ENCODE measurements around the gene HEG1. TPM values are rescaled to one million over a fixed set of nuclear protein-coding genes. Genes with fewer than 3 reads are reported as not detected.

Gene HEG1
- total RNA-seq, 4 donors from 2014 or later: 13.6 to 22.7 (median 16.8) TPM

- intact Hi-C loops (cut with DNase I; ENCODE audit: low total_unique reads): no loop called here
- peak in 1 of 2 donors; percentile 80 for DNase-seq (ENCODE audit: low spot score in 2 of 2)
- TF ChIP-seq POLR2A (IDR thresholded peaks at IDR 0.05): no peak
- TF ChIP-seq, protein P1, sequence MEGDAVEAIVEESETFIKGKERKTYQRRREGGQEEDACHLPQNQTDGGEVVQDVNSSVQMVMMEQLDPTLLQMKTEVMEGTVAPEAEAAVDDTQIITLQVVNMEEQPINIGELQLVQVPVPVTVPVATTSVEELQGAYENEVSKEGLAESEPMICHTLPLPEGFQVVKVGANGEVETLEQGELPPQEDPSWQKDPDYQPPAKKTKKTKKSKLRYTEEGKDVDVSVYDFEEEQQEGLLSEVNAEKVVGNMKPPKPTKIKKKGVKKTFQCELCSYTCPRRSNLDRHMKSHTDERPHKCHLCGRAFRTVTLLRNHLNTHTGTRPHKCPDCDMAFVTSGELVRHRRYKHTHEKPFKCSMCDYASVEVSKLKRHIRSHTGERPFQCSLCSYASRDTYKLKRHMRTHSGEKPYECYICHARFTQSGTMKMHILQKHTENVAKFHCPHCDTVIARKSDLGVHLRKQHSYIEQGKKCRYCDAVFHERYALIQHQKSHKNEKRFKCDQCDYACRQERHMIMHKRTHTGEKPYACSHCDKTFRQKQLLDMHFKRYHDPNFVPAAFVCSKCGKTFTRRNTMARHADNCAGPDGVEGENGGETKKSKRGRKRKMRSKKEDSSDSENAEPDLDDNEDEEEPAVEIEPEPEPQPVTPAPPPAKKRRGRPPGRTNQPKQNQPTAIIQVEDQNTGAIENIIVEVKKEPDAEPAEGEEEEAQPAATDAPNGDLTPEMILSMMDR (IDR thresholded peaks at IDR 0.05): no peak
- no peak overlapping the region for H3K4me3 ChIP-seq (ENCODE audit: low read depth, poor library complexity, severe bottlenecking)
- 96 to 97% methylated on average over 14 of the region's 14 CpGs for WGBS, 2 donors
Observed at GRCh38 chr3:125033616-125034015, 22.2 kb downstream of the HEG1 start.

DNA sequence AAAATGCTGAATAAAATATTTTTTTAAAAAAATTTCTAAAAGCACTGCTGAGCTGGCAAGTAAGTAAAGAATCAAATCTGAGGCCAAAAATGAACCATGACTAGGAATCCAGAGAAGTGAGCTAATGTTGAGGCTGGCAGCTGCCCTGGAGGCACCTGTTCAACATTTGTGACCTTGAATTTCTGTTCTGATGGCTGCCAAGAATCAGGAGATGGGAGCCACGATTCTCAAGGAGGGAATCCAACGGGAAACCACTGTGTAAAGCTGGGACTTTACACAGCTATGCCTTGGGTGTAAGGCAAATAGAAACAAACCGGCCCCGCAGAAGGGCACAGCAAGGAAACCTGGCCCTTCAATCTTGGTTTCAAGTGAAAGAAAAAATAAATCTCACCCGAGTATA is 22.7 kb downstream of the HEG1 start:
- H3K4me3 ChIP-seq (ENCODE audit: low read depth, poor library complexity, severe bottlenecking): no peak overlapping the region
- peak in 1 of 2 donors; percentile 52 for DNase-seq (ENCODE audit: low spot score in 2 of 2)
- WGBS, 2 donors: 71 to 72% methylated on average over 5 of the region's 5 CpGs
- TF ChIP-seq, protein P1 (IDR thresholded peaks at IDR 0.05): no peak
- intact Hi-C loops (cut with DNase I; ENCODE audit: low total_unique reads): no loop called here

- intact Hi-C loops (cut with DNase I; ENCODE audit: low total_unique reads): no loop called here
- no peak for DNase-seq (ENCODE audit: low spot score in 2 of 2)
- H3K4me3 ChIP-seq (ENCODE audit: low read depth, poor library complexity, severe bottlenecking): no peak overlapping the region
- no peak for TF ChIP-seq POLR2A (IDR thresholded peaks at IDR 0.05)
- TF ChIP-seq, protein P1 (IDR thresholded peaks at IDR 0.05): no peak
- WGBS, 2 donors: 83 to 95% methylated on average over 3 of the region's 3 CpGs
Observed at GRCh38 chr3:125032683-125033082, 23.1 kb downstream of the HEG1 start.

GRCh38 chr3:125032100-125032643 is 23.6 kb downstream of the HEG1 start:
- no peak overlapping the region for H3K4me3 ChIP-seq (ENCODE audit: low read depth, poor library complexity, severe bottlenecking)
- intact Hi-C loops (cut with DNase I; ENCODE audit: low total_unique reads): no loop called here
- TF ChIP-seq POLR2A (IDR thresholded peaks at IDR 0.05): no peak
- TF ChIP-seq, protein P1 (IDR thresholded peaks at IDR 0.05): no peak
- 64 to 72% methylated on average over 5 of the region's 5 CpGs for WGBS, 2 donors
- DNase-seq (ENCODE audit: low spot score in 2 of 2): peak in 1 of 2 donors; percentile 13

DNA sequence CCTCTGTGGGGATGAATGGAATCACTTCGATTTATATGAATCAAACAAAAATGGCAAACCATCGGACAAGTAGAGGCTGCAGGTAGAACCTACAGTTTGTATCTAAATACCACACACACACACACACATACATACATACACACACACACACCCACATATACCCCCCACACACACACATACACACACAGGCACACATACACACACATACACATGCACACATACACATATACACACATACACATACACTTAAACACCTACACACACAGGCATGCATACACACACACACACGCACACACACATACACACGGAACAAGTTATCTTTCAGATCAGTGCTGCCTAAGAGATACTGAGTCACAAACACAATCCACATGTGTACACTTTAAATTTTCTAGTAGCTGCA is 24.3 kb downstream of the HEG1 start:
- H3K4me3 ChIP-seq (ENCODE audit: low read depth, poor library complexity, severe bottlenecking): no peak overlapping the region
- no peak for TF ChIP-seq POLR2A (IDR thresholded peaks at IDR 0.05)
- intact Hi-C loops (cut with DNase I; ENCODE audit: low total_unique reads): no loop called here
- WGBS, 2 donors: 82 to 85% methylated on average over 4 of the region's 4 CpGs
- peak in 1 of 2 donors; percentile 10 for DNase-seq (ENCODE audit: low spot score in 2 of 2)

DNA sequence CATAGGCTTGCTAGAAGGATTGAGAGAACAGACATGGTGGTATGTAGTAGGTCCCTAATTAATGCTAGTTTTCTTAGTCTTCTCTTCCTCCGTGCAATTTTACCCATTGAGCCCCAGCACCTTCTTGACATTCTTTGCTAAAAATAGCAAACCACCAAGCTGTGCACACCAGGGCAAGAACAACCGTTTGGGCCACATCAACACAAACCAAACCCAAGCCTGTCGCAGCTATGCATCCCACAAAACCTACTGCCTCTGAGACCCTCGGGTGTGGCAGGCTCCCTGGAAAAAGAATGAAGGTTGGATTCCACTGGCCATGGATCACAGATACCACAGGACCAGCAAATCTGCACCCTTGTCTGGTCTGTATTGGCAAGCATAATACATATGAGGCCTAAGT is 27.1 kb downstream of the HEG1 start:
- intact Hi-C loops (cut with DNase I; ENCODE audit: low total_unique reads): no loop called here
- 93 to 96% methylated on average over 4 of the region's 4 CpGs for WGBS, 2 donors
- no peak for DNase-seq (ENCODE audit: low spot score in 2 of 2)
- TF ChIP-seq, protein P1 (IDR thresholded peaks at IDR 0.05): no peak
- no peak for TF ChIP-seq POLR2A (IDR thresholded peaks at IDR 0.05)
- H3K4me3 ChIP-seq (ENCODE audit: low read depth, poor library complexity, severe bottlenecking): no peak overlapping the region

All from lower leg skin (tissue), 4 donors.